Fibroblast of pulmonary artery (primary cell): ENCODE results near the gene GSC.
"Not testable (repeated sequence)": the region's sequence is repeated elsewhere in the genome, so short reads cannot be mapped to it uniquely, and the experiment has no call there.

Experiments used
- DNase-seq: peaks from one replicate; pipeline ENCODE4 v3.0.0-alpha.2; 2010; ENCODE audit warnings: low read depth
- H3K4me3 ChIP-seq: replicated peaks from 2 replicates; pipeline ENCODE4 v1.5.1; 2011; ENCODE audit warnings: low read depth, mild to moderate bottlenecking, control low read depth, low read length, moderate library complexity
- TF ChIP-seq, protein P1 (sequence below): IDR thresholded peaks from 2 replicates; pipeline ENCODE4 v1.5.1; 2011; ENCODE audit warnings: mild to moderate bottlenecking, control low read depth, low read length, inconsistent platforms; ENCODE audit errors: missing control alignments

Gene GSC

DNA sequence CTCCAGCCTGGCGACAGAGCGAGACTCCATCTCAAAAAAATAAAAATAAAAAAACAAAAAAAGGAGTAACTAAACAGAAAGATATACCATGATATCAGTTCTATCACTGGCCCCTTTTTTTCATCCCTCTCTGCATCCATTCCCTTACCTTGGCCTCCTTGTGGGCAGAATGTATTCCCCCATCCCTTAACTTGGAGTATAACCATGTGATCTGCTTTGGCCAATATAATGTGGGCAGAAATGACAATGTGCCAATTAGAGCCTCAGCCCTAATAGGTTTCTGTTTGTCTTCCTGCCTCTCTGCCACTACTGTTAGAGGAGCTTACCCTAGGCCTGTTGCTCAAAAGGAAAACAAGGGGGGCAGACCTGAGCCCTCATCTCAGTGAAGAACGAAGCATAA lies 23.8 kb downstream of the GSC start:
- no peak for DNase-seq
- H3K4me3 ChIP-seq, result no peak overlapping the region
- TF ChIP-seq, protein P1, sequence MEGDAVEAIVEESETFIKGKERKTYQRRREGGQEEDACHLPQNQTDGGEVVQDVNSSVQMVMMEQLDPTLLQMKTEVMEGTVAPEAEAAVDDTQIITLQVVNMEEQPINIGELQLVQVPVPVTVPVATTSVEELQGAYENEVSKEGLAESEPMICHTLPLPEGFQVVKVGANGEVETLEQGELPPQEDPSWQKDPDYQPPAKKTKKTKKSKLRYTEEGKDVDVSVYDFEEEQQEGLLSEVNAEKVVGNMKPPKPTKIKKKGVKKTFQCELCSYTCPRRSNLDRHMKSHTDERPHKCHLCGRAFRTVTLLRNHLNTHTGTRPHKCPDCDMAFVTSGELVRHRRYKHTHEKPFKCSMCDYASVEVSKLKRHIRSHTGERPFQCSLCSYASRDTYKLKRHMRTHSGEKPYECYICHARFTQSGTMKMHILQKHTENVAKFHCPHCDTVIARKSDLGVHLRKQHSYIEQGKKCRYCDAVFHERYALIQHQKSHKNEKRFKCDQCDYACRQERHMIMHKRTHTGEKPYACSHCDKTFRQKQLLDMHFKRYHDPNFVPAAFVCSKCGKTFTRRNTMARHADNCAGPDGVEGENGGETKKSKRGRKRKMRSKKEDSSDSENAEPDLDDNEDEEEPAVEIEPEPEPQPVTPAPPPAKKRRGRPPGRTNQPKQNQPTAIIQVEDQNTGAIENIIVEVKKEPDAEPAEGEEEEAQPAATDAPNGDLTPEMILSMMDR, result no peak

DNA sequence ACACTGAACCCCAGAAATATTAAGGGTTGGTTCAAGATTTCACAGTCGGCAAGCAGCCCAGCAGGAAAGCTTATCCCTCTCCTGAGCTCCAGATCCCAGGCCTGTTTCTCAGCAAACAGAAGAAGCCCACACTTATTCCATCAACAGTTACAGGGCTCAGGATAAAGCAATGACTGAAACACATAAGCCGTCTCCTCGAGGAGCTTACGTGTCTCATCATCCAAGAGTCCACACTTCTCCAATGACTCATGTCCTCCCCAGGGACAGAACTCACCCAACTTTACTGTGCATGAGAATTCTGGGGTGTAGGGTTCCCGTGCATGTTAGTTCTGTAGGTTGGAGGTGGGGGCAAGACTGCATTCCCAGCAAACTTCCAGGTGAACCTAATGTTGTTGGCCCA lies 31.2 kb downstream of the GSC start:
- peak; percentile 4 for DNase-seq
- TF ChIP-seq, protein P1, result no peak

DNA sequence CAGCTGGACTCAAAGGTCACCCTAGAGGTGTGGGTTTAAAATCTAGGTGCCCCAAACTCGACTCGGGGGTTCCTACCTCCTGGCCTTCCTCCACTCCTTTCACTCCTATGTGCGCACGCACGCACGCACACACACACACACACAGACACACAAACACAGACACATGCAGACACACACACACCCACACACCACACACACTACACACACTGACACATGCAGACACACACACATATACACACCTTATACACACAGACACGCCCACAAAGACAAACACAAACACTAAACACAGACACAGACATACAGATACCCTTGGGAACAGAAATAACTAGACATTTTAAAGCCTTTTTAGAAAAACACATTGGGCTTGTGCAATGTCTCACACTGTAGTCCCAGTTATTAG lies 31.8 kb downstream of the GSC start:
- TF ChIP-seq, protein P1, result no peak

More for the DNA sequence above, 31.2 kb downstream of the GSC start:
- no peak overlapping the region for H3K4me3 ChIP-seq

DNA sequence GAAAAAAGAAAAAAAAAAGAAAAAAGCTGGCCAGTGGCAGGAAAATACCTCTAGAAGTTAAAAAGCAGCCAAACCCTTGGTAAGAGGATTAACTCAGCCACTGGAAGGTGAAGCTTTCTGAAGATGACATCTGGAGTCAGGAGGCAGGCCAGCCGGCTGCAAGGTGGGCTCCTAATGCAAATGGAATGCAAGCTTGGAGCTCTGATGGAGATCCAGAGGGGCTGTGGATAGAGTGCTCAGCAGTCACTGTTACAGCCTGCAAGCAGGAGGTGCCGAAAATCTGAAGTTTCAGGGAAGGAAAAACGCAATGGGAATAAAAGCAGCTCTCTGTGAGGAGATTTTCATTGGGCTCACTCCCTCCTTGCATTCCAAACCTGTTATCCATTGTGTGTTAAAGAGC lies 41.0 kb downstream of the GSC start:
- no peak overlapping the region for H3K4me3 ChIP-seq
- DNase-seq, result no peak
- TF ChIP-seq, protein P1, result no peak

More for the DNA sequence above, 31.8 kb downstream of the GSC start:
- DNase-seq, result no peak
- no peak overlapping the region for H3K4me3 ChIP-seq

DNA sequence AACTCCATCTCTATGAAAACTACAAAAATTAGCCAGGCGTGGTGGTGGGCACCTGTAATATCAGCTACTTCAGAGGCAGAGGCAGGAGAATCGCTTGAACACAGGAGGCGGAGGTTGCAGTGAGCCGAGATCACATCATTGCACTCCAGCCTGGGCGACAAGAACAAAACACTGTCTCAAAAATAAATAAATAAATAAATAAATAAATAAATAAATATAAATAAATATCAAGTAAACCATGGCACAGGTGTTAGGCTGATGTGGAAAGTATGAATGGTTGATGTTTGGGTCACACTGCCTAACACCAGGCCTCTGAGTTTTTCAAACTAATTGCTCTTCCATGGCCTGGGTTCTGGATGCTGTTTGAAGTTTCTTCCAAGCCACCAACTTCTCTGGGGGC lies 41.5 kb downstream of the GSC start:
- not testable (repeated sequence) for DNase-seq, H3K4me3 ChIP-seq

DNA sequence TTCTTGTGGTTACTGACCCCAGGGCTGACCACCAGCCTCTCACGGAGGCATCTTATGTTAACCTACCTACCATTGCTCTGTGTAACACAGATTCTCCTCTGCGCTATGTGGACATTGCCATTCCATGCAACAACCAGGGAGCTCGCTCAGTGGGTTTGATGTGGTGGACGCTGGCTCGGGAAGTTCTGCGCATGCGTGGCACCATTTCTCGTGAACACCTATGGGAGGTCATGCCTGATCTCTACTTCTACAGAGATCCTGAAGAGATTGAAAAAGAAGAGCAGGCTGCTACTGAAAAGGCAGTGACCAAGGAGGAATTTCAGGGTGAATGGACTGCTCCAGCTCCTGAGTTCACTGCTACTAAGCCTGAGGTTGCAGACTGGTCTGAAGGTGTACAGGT lies 43.3 kb downstream of the GSC start:
- H3K4me3 ChIP-seq, result not testable (repeated sequence)

DNA sequence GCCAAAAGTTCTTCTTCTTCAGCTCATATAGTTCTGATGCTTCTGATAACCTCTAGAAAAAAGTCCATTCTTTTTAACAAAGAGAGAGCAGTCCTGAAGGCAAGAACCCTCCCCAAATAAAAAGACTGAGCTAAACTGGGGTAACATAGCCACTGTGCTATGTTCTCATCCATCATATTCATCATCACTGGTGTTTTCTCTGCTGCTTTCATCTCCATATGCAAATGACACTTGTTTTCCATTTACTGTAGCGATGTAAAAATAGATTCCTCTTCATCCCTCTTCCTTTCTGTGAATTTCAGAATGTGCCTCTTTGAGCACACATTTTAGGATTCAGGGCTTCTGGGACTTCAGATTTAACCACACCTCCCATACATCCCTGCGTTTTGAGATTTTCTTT lies 44.9 kb downstream of the GSC start:
- no peak overlapping the region for H3K4me3 ChIP-seq
- TF ChIP-seq, protein P1, result no peak
- DNase-seq, result no peak

More for the DNA sequence above, 43.3 kb downstream of the GSC start:
- DNase-seq, result not testable (repeated sequence)

DNA sequence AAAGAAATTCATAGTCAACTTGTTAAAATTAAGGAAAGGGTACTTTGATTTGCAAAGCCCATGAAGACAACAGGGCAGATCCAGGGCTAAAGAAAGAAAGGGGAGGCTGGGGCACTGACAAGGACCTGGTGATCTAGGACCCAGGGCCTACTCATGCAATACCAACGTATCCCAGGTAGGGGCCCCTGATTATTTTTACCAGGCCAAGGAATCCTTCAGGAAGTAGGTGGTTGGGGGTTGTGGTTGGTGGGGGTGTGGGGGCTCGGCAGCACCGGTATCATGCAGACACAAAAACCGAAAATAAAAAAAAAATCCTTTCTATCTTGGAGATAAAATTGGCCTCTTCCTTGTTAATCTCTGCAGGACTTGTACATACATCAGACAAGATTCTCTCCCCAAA lies 47.5 kb downstream of the GSC start:
- H3K4me3 ChIP-seq, result no peak overlapping the region
- no peak for DNase-seq
- TF ChIP-seq, protein P1, result no peak
